ENCODE data around the gene CDC14B.
"Not testable (repeated sequence)": the region's sequence is repeated elsewhere in the genome, so short reads cannot be mapped to it uniquely, and the experiment has no call there.

The CDC14B gene

GRCh38 chr9:96646081-96646991, 26.7 kb upstream of the CDC14B start:
- ChIA-PET CTCF (no interaction called here), POLR2A (no interaction called here)
- Histone ChIP-seq H3K4me3 (ENCODE audit: control insufficient read depth in 1 of 7, extremely low read depth in 1 of 7, insufficient read depth in 4 of 7, low read depth in 2 of 7, low read length in 6 of 7) (peak overlapping the region in 1 of 7 experiments; percentile 42), H3K9me3 (ENCODE audit: control extremely low read depth in 1 of 5, control insufficient read depth in 4 of 5, insufficient read depth in 2 of 5, low read depth in 1 of 5, low read length in 4 of 5) (no peaks in the 10 kb centered on the region), H3K36me3 (ENCODE audit: control insufficient read depth in 4 of 4, insufficient read depth in 4 of 4, low read length in 3 of 4) (peaks cover 5 to 52% (median 22%) of the 10 kb centered on the region in 4 experiments), H3K27ac (ENCODE audit: insufficient read depth in 1 of 2, low read depth in 1 of 2, low read length in 2 of 2, poor library complexity in 1 of 2, severe bottlenecking in 2 of 2) (peak overlapping the region in 1 of 2 experiments; percentile 50), H3K27me3 (replicated peaks in 2 of 5; ENCODE audit: control insufficient read depth in 4 of 5, insufficient read depth in 5 of 5, low read length in 4 of 5) (no peaks in the 10 kb centered on the region), H3K4me1 (ENCODE audit: control extremely low read depth in 1 of 4, control insufficient read depth in 4 of 4, insufficient read depth in 4 of 4, low read length in 3 of 4) (peaks cover 0 to 10% (median 7%) of the 10 kb centered on the region in 4 experiments)
- WGBS (ENCODE audit: insufficient coverage), result 55% methylated on average over 10 of the region's 13 CpGs
- DNase-seq, result peak; percentile 33 to 88 (median 80)

GRCh38 chr9:96644137-96644536, 24.5 kb upstream of the CDC14B start:
- ChIA-PET CTCF (interaction anchor here (0.8 kb wide), 1 partner anchor 327 kb away, joined by 3 read pairs; no protein-coding TSS in a partner anchor), POLR2A (interaction anchor here (0.6 kb wide), 1 partner anchor 1475 kb away, joined by 6 read pairs; no protein-coding TSS in a partner anchor)
- peaks cover 0 to 10% (median 7%) of the 10 kb centered on the region in 4 experiments for H3K4me1 ChIP-seq (ENCODE audit: control extremely low read depth in 1 of 4, control insufficient read depth in 4 of 4, insufficient read depth in 4 of 4, low read length in 3 of 4)
- H3K27ac ChIP-seq (ENCODE audit: insufficient read depth in 1 of 2, low read depth in 1 of 2, low read length in 2 of 2, poor library complexity in 1 of 2, severe bottlenecking in 2 of 2), result no peak overlapping the region
- H3K36me3 ChIP-seq (ENCODE audit: control insufficient read depth in 4 of 4, insufficient read depth in 4 of 4, low read length in 3 of 4), result peaks cover 2 to 38% (median 12%) of the 10 kb centered on the region in 4 experiments
- no CpG with 5 or more reads among the region's 2 CpGs for WGBS (ENCODE audit: insufficient coverage)
- H3K27me3 ChIP-seq (replicated peaks in 2 of 5; ENCODE audit: control insufficient read depth in 4 of 5, insufficient read depth in 5 of 5, low read length in 4 of 5), result no peaks in the 10 kb centered on the region
- DNase-seq, result no peak
- H3K4me3 ChIP-seq (ENCODE audit: control insufficient read depth in 1 of 7, extremely low read depth in 1 of 7, insufficient read depth in 4 of 7, low read depth in 2 of 7, low read length in 6 of 7), result no peak overlapping the region
- H3K9me3 ChIP-seq (ENCODE audit: control extremely low read depth in 1 of 5, control insufficient read depth in 4 of 5, insufficient read depth in 2 of 5, low read depth in 1 of 5, low read length in 4 of 5), result no peaks in the 10 kb centered on the region

- POLR2A ChIA-PET, result no interaction called here
- Histone ChIP-seq H3K4me1 (ENCODE audit: control extremely low read depth in 1 of 4, control insufficient read depth in 4 of 4, insufficient read depth in 4 of 4, low read length in 3 of 4) (peaks cover 0 to 9% (median 6%) of the 10 kb centered on the region in 4 experiments), H3K36me3 (ENCODE audit: control insufficient read depth in 4 of 4, insufficient read depth in 4 of 4, low read length in 3 of 4) (peaks cover 2 to 29% (median 10%) of the 10 kb centered on the region in 4 experiments), H3K4me3 (ENCODE audit: control insufficient read depth in 1 of 7, extremely low read depth in 1 of 7, insufficient read depth in 4 of 7, low read depth in 2 of 7, low read length in 6 of 7) (no peak overlapping the region), H3K27ac (ENCODE audit: insufficient read depth in 1 of 2, low read depth in 1 of 2, low read length in 2 of 2, poor library complexity in 1 of 2, severe bottlenecking in 2 of 2) (no peak overlapping the region), H3K27me3 (replicated peaks in 2 of 5; ENCODE audit: control insufficient read depth in 4 of 5, insufficient read depth in 5 of 5, low read length in 4 of 5) (no peaks in the 10 kb centered on the region), H3K9me3 (ENCODE audit: control extremely low read depth in 1 of 5, control insufficient read depth in 4 of 5, insufficient read depth in 2 of 5, low read depth in 1 of 5, low read length in 4 of 5) (no peaks in the 10 kb centered on the region)
- 100% methylated on average over 1 of the region's 3 CpGs for WGBS (ENCODE audit: insufficient coverage)
- CTCF ChIA-PET, result no interaction called here
- no peak for DNase-seq
Observed at GRCh38 chr9:96641514-96641913, 21.9 kb upstream of the CDC14B start.

- 98% methylated on average over 17 of the region's 19 CpGs for WGBS (ENCODE audit: insufficient coverage)
- DNase-seq, result no peak
- Histone ChIP-seq H3K27me3 (replicated peaks in 2 of 5; ENCODE audit: control insufficient read depth in 4 of 5, insufficient read depth in 5 of 5, low read length in 4 of 5) (no peaks in the 10 kb centered on the region), H3K9me3 (ENCODE audit: control extremely low read depth in 1 of 5, control insufficient read depth in 4 of 5, insufficient read depth in 2 of 5, low read depth in 1 of 5, low read length in 4 of 5) (no peaks in the 10 kb centered on the region), H3K36me3 (ENCODE audit: control insufficient read depth in 4 of 4, insufficient read depth in 4 of 4, low read length in 3 of 4) (peaks cover 2 to 21% (median 7%) of the 10 kb centered on the region in 4 experiments), H3K4me1 (ENCODE audit: control extremely low read depth in 1 of 4, control insufficient read depth in 4 of 4, insufficient read depth in 4 of 4, low read length in 3 of 4) (no peaks in the 10 kb centered on the region), H3K4me3 (ENCODE audit: control insufficient read depth in 1 of 7, extremely low read depth in 1 of 7, insufficient read depth in 4 of 7, low read depth in 2 of 7, low read length in 6 of 7) (no peak overlapping the region), H3K27ac (ENCODE audit: insufficient read depth in 1 of 2, low read depth in 1 of 2, low read length in 2 of 2, poor library complexity in 1 of 2, severe bottlenecking in 2 of 2) (no peak overlapping the region)
- ChIA-PET CTCF (no interaction called here), POLR2A (no interaction called here)
Observed at GRCh38 chr9:96638606-96639364, 19.1 kb upstream of the CDC14B start.

- Histone ChIP-seq H3K27me3 (replicated peaks in 2 of 5; ENCODE audit: control insufficient read depth in 4 of 5, insufficient read depth in 5 of 5, low read length in 4 of 5) (no peaks in the 10 kb centered on the region), H3K9me3 (ENCODE audit: control extremely low read depth in 1 of 5, control insufficient read depth in 4 of 5, insufficient read depth in 2 of 5, low read depth in 1 of 5, low read length in 4 of 5) (no peaks in the 10 kb centered on the region), H3K36me3 (ENCODE audit: control insufficient read depth in 4 of 4, insufficient read depth in 4 of 4, low read length in 3 of 4) (peaks cover 0 to 6% (median under 1%) of the 10 kb centered on the region in 4 experiments), H3K4me3 (ENCODE audit: control insufficient read depth in 1 of 7, extremely low read depth in 1 of 7, insufficient read depth in 4 of 7, low read depth in 2 of 7, low read length in 6 of 7) (no peak overlapping the region), H3K27ac (ENCODE audit: insufficient read depth in 1 of 2, low read depth in 1 of 2, low read length in 2 of 2, poor library complexity in 1 of 2, severe bottlenecking in 2 of 2) (no peak overlapping the region), H3K4me1 (ENCODE audit: control extremely low read depth in 1 of 4, control insufficient read depth in 4 of 4, insufficient read depth in 4 of 4, low read length in 3 of 4) (no peaks in the 10 kb centered on the region)
- POLR2A ChIA-PET, result no interaction called here
- CTCF ChIA-PET, result no interaction called here
- DNase-seq, result no peak
- 100% methylated on average over 1 of the region's 1 CpG for whole genome bisulfite sequencing (ENCODE audit: insufficient coverage)
Observed at GRCh38 chr9:96636368-96636767, 16.7 kb upstream of the CDC14B start.

GRCh38 chr9:96633579-96633978, 13.9 kb upstream of the CDC14B start:
- H3K4me1 ChIP-seq (ENCODE audit: control extremely low read depth in 1 of 4, control insufficient read depth in 4 of 4, insufficient read depth in 4 of 4, low read length in 3 of 4); H3K36me3 ChIP-seq (ENCODE audit: control insufficient read depth in 4 of 4, insufficient read depth in 4 of 4, low read length in 3 of 4); H3K27ac ChIP-seq (ENCODE audit: insufficient read depth in 1 of 2, low read depth in 1 of 2, low read length in 2 of 2, poor library complexity in 1 of 2, severe bottlenecking in 2 of 2); H3K27me3 ChIP-seq (replicated peaks in 2 of 5; ENCODE audit: control insufficient read depth in 4 of 5, insufficient read depth in 5 of 5, low read length in 4 of 5); DNase-seq; POLR2A ChIA-PET; H3K4me3 ChIP-seq (ENCODE audit: control insufficient read depth in 1 of 7, extremely low read depth in 1 of 7, insufficient read depth in 4 of 7, low read depth in 2 of 7, low read length in 6 of 7); H3K9me3 ChIP-seq (ENCODE audit: control extremely low read depth in 1 of 5, control insufficient read depth in 4 of 5, insufficient read depth in 2 of 5, low read depth in 1 of 5, low read length in 4 of 5): not testable (repeated sequence)
- WGBS (ENCODE audit: insufficient coverage), result 99% methylated on average over 6 of the region's 8 CpGs
- CTCF ChIA-PET, result interaction anchor here (0.6 kb wide), 1 partner anchor 173 kb away, joined by 4 read pairs; no protein-coding TSS in a partner anchor

GRCh38 chr9:96626912-96627311, 7.3 kb upstream of the CDC14B start:
- Histone ChIP-seq H3K27ac (ENCODE audit: insufficient read depth in 1 of 2, low read depth in 1 of 2, low read length in 2 of 2, poor library complexity in 1 of 2, severe bottlenecking in 2 of 2) (no peak overlapping the region), H3K36me3 (ENCODE audit: control insufficient read depth in 4 of 4, insufficient read depth in 4 of 4, low read length in 3 of 4) (no peaks in the 10 kb centered on the region), H3K27me3 (replicated peaks in 2 of 5; ENCODE audit: control insufficient read depth in 4 of 5, insufficient read depth in 5 of 5, low read length in 4 of 5) (peaks cover 0 to 1% (median 0%) of the 10 kb centered on the region in 5 experiments), H3K4me3 (ENCODE audit: control insufficient read depth in 1 of 7, extremely low read depth in 1 of 7, insufficient read depth in 4 of 7, low read depth in 2 of 7, low read length in 6 of 7) (no peak overlapping the region), H3K4me1 (ENCODE audit: control extremely low read depth in 1 of 4, control insufficient read depth in 4 of 4, insufficient read depth in 4 of 4, low read length in 3 of 4) (peaks cover 0 to 1% (median 0%) of the 10 kb centered on the region in 4 experiments), H3K9me3 (ENCODE audit: control extremely low read depth in 1 of 5, control insufficient read depth in 4 of 5, insufficient read depth in 2 of 5, low read depth in 1 of 5, low read length in 4 of 5) (no peaks in the 10 kb centered on the region)
- ChIA-PET CTCF (no interaction called here), POLR2A (no interaction called here)
- WGBS (ENCODE audit: insufficient coverage), result 79% methylated on average over 2 of the region's 6 CpGs
- no peak for DNase-seq

All from common myeloid progenitor, CD34-positive (primary cell).